Uterus (tissue), 4 donors: ENCODE results near the gene GDE1. TPM values are rescaled to one million over a fixed set of nuclear protein-coding genes. Genes with fewer than 3 reads are reported as not detected.

Experiments used
- DNase-seq, 2 donors: peaks; one replicate each; pipeline ENCODE4 v3.0.0-alpha.2; 2019 to 2020
- H3K27ac ChIP-seq, 2 donors: fragments of 200-600 bp; sonication (generic); 1 replicate in 1 of 2; 2 replicates in 1 of 2; pipeline ENCODE4 v1.5.1; 2016 to 2018
- H3K27me3 ChIP-seq, 2 donors: fragments of 200-600 bp; sonication (generic); one replicate each; pipeline ENCODE4 v1.5.1; 2018 to 2019; ENCODE audit warnings: control low read depth in 1 of 2
- H3K36me3 ChIP-seq, 2 donors: fragments of 200-600 bp; sonication (generic); one replicate each; pipeline ENCODE4 v1.5.1; 2019; ENCODE audit warnings: control low read depth in 1 of 2
- H3K4me1 ChIP-seq, 2 donors: fragments of 200-600 bp; sonication (generic); one replicate each; pipeline ENCODE4 v1.5.1; 2018 to 2019; ENCODE audit warnings: control low read depth in 1 of 2
- H3K4me3 ChIP-seq, 2 donors: fragments of 200-600 bp; sonication (generic); 1 replicate in 1 of 2; 2 replicates in 1 of 2; pipeline ENCODE4 v1.5.1; 2018 to 2019; ENCODE audit warnings: mild to moderate bottlenecking in 1 of 2
- H3K9me3 ChIP-seq, 2 donors: fragments of 200-600 bp; sonication (generic); one replicate each; pipeline ENCODE4 v1.5.1; 2019; ENCODE audit warnings: control low read depth in 1 of 2
- CTCF ChIP-seq, 4 experiments: fragments of 200-600 bp in 2 of 4; fragments of 450-650 bp in 2 of 4; sonication (generic) in 2 of 4; IDR thresholded peaks; one replicate each; pipeline ENCODE4 v1.5.1; 2016 to 2019; ENCODE audit warnings: antibody characterized with exemption in 4 of 4, mild to moderate bottlenecking in 2 of 4, moderate library complexity in 1 of 4
- POLR2A ChIP-seq, 2 donors: fragments of 450-650 bp; IDR thresholded peaks; one replicate each; pipeline ENCODE4 v1.6.1; 2016; ENCODE audit warnings: antibody characterized with exemption in 2 of 2, mild to moderate bottlenecking in 1 of 2, moderate library complexity in 1 of 2
- intact Hi-C: fragments of 100-400 bp; cut with DNase I; formaldehyde crosslinking; loops from one replicate; pipeline ENCODE4 v1.15.1; 2023; ENCODE audit warnings: low total_unique reads
- total RNA-seq, 4 donors: library from RNA; depleted of rRNA in 3 of 4; stranded (reverse); fragments of >200 nt in 3 of 4; gene quantifications; one replicate each; pipeline versions ENCODE4 v1.1.0 to v1.2.4, GENCODE V29; 2014 to 2023
- donor health status: DM: yes; HTN: yes; CAD: no.

The GDE1 gene
- total RNA-seq, 4 donors from 2014 or later, result 12.9 to 43.9 (median 35.6) TPM

- intact Hi-C loops, result no loop called here
- no peaks in the 10 kb centered on the region for H3K27me3 ChIP-seq
- H3K27ac ChIP-seq, result no peak overlapping the region
- DNase-seq, result no peak
- no peak overlapping the region for H3K4me3 ChIP-seq
- H3K36me3 ChIP-seq, result no peaks in the 10 kb centered on the region
- TF ChIP-seq CTCF (IDR thresholded peaks at IDR 0.05) (peak; percentile 47 to 66 (median 59)), POLR2A (IDR thresholded peaks at IDR 0.05) (no peak)
- H3K9me3 ChIP-seq, result no peaks in the 10 kb centered on the region
- H3K4me1 ChIP-seq, result no peaks in the 10 kb centered on the region
Observed at GRCh38 chr16:19559242-19559910, 37.5 kb upstream of the GDE1 start.

GRCh38 chr16:19555938-19556771, 34.3 kb upstream of the GDE1 start:
- TF ChIP-seq POLR2A (IDR thresholded peaks at IDR 0.05), result no peak
- no peak for TF ChIP-seq CTCF (IDR thresholded peaks at IDR 0.05)
- no peaks in the 10 kb centered on the region for H3K27me3 ChIP-seq
- intact Hi-C loops, result no loop called here

GRCh38 chr16:19555186-19555937, 33.5 kb upstream of the GDE1 start, which contains the start of gene VPS35L:
Gene VPS35L (plus strand): TSS chr16:19555703. CDS start chr16:19555730, 27 bp downstream.
- Histone ChIP-seq H3K9me3 (no peaks in the 10 kb centered on the region), H3K27ac (peak within 1 kb of the TSS; percentile 88 to 95), H3K36me3 (no peaks in the 10 kb centered on the region), H3K27me3 (no peaks in the 10 kb centered on the region), H3K4me3 (peak within 1 kb of the TSS; percentile 77 to 97), H3K4me1 (no peaks in the 10 kb centered on the region)
- peak; percentile 98 to 99 for DNase-seq
- TF ChIP-seq CTCF (IDR thresholded peaks at IDR 0.05) (peak; percentile 62 to 80 (median 72)), POLR2A (IDR thresholded peaks at IDR 0.05) (peak; percentile 42 to 54)
- intact Hi-C loops, result no loop called here

More at GRCh38 chr16:19555938-19556771, 34.3 kb upstream of the GDE1 start:
- Histone ChIP-seq H3K9me3 (no peaks in the 10 kb centered on the region), H3K27ac (peak overlapping the region; percentile 88 to 95), H3K4me1 (no peaks in the 10 kb centered on the region), H3K4me3 (peak overlapping the region; percentile 77 to 97), H3K36me3 (no peaks in the 10 kb centered on the region)
- peak in 1 of 2 donors; percentile 19 for DNase-seq

- no peak for TF ChIP-seq CTCF (IDR thresholded peaks at IDR 0.05)
- no peak for TF ChIP-seq POLR2A (IDR thresholded peaks at IDR 0.05)
- Histone ChIP-seq H3K27me3 (no peaks in the 10 kb centered on the region), H3K9me3 (no peaks in the 10 kb centered on the region), H3K27ac (no peak overlapping the region), H3K4me1 (no peaks in the 10 kb centered on the region), H3K36me3 (no peaks in the 10 kb centered on the region), H3K4me3 (no peak overlapping the region)
- DNase-seq, result no peak
- intact Hi-C loops, result no loop called here
Observed at GRCh38 chr16:19549673-19550072, 27.8 kb upstream of the GDE1 start.
